Adrenal gland (tissue), 12 donors: ENCODE data around the gene PRPF4. TPM values are rescaled to one million over a fixed set of nuclear protein-coding genes. Genes with fewer than 3 reads are reported as not detected.

Source experiments
- DNase-seq, 7 donors: peaks; one replicate each; pipeline ENCODE4 v3.0.0-alpha.2; 2019 to 2020
- H3K27ac ChIP-seq, 5 donors: fragments of 200-600 bp; sonication (generic) in 4 of 5; 1 replicate in 3 of 5; 2 replicates in 2 of 5; pipeline versions ENCODE4 v1.5.1 to v1.8.0; 2016 to 2020; ENCODE audit warnings: mild to moderate bottlenecking in 1 of 5
- H3K27me3 ChIP-seq: fragments of 200-600 bp; 2 replicates; pipeline ENCODE4 v1.8.0; 2021
- H3K36me3 ChIP-seq, 2 donors: fragments of 200-600 bp; replicated peaks in 1 of 2; 1 replicate in 1 of 2; 2 replicates in 1 of 2; pipeline versions ENCODE4 v1.5.1 to v1.8.0; 2018 to 2022
- H3K4me1 ChIP-seq, 2 donors: fragments of 200-600 bp; replicated peaks in 1 of 2; 1 replicate in 1 of 2; 2 replicates in 1 of 2; pipeline versions ENCODE4 v1.5.1 to v1.8.0; 2018 to 2021
- H3K4me3 ChIP-seq, 4 donors: fragments of 200-600 bp; sonication (generic) in 3 of 4; one replicate each; pipeline ENCODE4 v1.5.1; 2016 to 2018
- H3K9me3 ChIP-seq, 3 donors: fragments of 200-600 bp; sonication (generic) in 1 of 3; replicated peaks in 1 of 3; 1 replicate in 2 of 3; 2 replicates in 1 of 3; pipeline versions ENCODE4 v1.5.1 to v1.8.0; 2016 to 2021
- CTCF ChIP-seq, 6 experiments: fragments of 450-650 bp in 4 of 6; fragments of 200-600 bp in 2 of 6; sonication (generic) in 1 of 6; IDR thresholded peaks; 1 replicate in 5 of 6; 2 replicates in 1 of 6; pipeline versions ENCODE4 v1.5.1 to v1.8.0; 2016 to 2021; ENCODE audit warnings: antibody characterized with exemption in 6 of 6, mild to moderate bottlenecking in 2 of 6, moderate library complexity in 1 of 6
- POLR2A ChIP-seq, 2 donors: fragments of 450-650 bp; IDR thresholded peaks; one replicate each; pipeline ENCODE4 v1.6.1; 2017; ENCODE audit warnings: antibody characterized with exemption in 2 of 2, mild to moderate bottlenecking in 2 of 2, moderate library complexity in 1 of 2
- WGBS, 4 donors: extraction: QIAGEN DNeasy Blood & Tissue Kit in 2 of 4; methylation state at CpG; one replicate each; pipeline versions ENCODE4 v1.1.5 to v1.1.7; 2013 to 2017; 5-methylcytosine and 5-hydroxymethylcytosine counted together
- intact Hi-C, 2 donors: fragments of 100-400 bp; cut with DNase I; formaldehyde crosslinking; loops; one replicate each; pipeline versions ENCODE4 v1.14.1 to v1.15.0; 2022 to 2023
- polyA plus RNA-seq, 3 donors: library from polyadenylated mRNA; stranded (reverse); fragments of 200-250 nt in 2 of 3; fragments of 350-450 nt in 1 of 3; fragmentation: Illumina TruSeq in 1 of 3; extraction: RNeasy Lipid Tissue Mini Kit (QIAGEN cat#74804) in 1 of 3; gene quantifications; one replicate each; pipeline ENCODE4 v1.2.3, GENCODE V29; 2013 to 2014
- total RNA-seq, 9 donors: library from RNA; depleted of rRNA in 4 of 9; stranded (reverse); fragments of >200 nt in 4 of 9; fragments of 120-200 nt in 1 of 9; fragmentation: NEBNext Ultra II Directional in 1 of 9; extraction: Animal tissue kit (Norgen Biotek cat#: 25700) in 1 of 9; gene quantifications; one replicate each; pipeline versions ENCODE4 v1.1.0 to v1.2.4, GENCODE V29; 2013 to 2023
- donor health status: healthy with polysubstance abuse.
- donor health status: Bipolar disorder and iron deficiency.
- donor health status: DM: yes; HTN: yes; CAD: no.
- donor health status: DM: no; HTN: no; CAD: no.
- donor health status: DM: no; HTN: no; CAD: no.
- donor health status: DM: yes; HTN: yes; CAD: no.

The PRPF4 gene
- total and polyA plus RNA-seq, 12 donors: 9.6 to 46.3 (median 22.7) TPM

DNA sequence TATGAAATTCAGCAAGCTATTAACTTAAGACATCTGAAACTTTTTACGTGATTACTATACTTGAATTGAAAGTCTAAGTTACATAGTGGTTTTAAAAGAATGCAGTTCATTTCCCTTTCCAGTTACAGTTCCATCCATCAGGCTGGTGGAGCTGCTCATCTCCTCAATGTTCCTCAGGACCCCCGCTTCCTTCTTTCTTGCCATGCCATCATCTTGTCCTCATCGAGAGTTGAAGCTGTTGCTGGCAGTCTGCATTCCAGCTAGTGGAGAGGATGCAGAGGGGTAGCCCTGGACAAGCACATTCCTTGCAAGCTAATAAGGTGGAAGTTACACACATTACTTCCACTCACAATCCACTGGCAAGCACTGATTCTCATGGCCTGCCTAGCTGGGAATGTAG is 36.5 kb downstream of the PRPF4 start:
- intact Hi-C loops: loop anchor here in 1 of 2 donors (5.0 kb wide), 1 partner anchor 95 kb away; no protein-coding TSS in a partner anchor
- peaks cover 0 to 9% of the 10 kb centered on the region in 2 donors for H3K4me1 ChIP-seq
- no peak overlapping the region for H3K4me3 ChIP-seq
- H3K27me3 ChIP-seq: no peaks in the 10 kb centered on the region
- no peaks in the 10 kb centered on the region for H3K9me3 ChIP-seq
- no peak overlapping the region for H3K27ac ChIP-seq
- no peak for DNase-seq
- peaks cover 0 to 5% of the 10 kb centered on the region in 2 donors for H3K36me3 ChIP-seq
- TF ChIP-seq CTCF (IDR thresholded peaks at IDR 0.05) (no peak), POLR2A (IDR thresholded peaks at IDR 0.05) (no peak)
- WGBS, 4 donors: 91 to 100% (median 92%) methylated on average over 3 of the region's 3 CpGs

GRCh38 chr9:113313261-113313660 is 37.8 kb downstream of the PRPF4 start:
- Histone ChIP-seq H3K9me3 (no peaks in the 10 kb centered on the region), H3K4me3 (no peak overlapping the region), H3K27me3 (no peaks in the 10 kb centered on the region), H3K36me3 (peaks cover 0 to 11% of the 10 kb centered on the region in 2 donors), H3K27ac (no peak overlapping the region), H3K4me1 (peaks cover 0 to 9% of the 10 kb centered on the region in 2 donors)
- intact Hi-C loops: loop anchor here in 1 of 2 donors (5.0 kb wide), 1 partner anchor 94 kb away; no protein-coding TSS in a partner anchor
- 81 to 87% (median 83%) methylated on average over 5 of the region's 5 CpGs for WGBS, 4 donors
- no peak for DNase-seq
- TF ChIP-seq POLR2A (IDR thresholded peaks at IDR 0.05) (no peak), CTCF (IDR thresholded peaks at IDR 0.05) (no peak)

GRCh38 chr9:113315231-113315630 is 39.8 kb downstream of the PRPF4 start:
- Histone ChIP-seq H3K27me3 (no peaks in the 10 kb centered on the region), H3K4me3 (no peak overlapping the region), H3K9me3 (no peaks in the 10 kb centered on the region), H3K36me3 (peaks cover 0 to 15% of the 10 kb centered on the region in 2 donors), H3K27ac (no peak overlapping the region), H3K4me1 (peaks cover 0 to 6% of the 10 kb centered on the region in 2 donors)
- intact Hi-C loops: no loop called here
- DNase-seq: no peak
- TF ChIP-seq POLR2A (IDR thresholded peaks at IDR 0.05) (no peak), CTCF (IDR thresholded peaks at IDR 0.05) (no peak)

DNA sequence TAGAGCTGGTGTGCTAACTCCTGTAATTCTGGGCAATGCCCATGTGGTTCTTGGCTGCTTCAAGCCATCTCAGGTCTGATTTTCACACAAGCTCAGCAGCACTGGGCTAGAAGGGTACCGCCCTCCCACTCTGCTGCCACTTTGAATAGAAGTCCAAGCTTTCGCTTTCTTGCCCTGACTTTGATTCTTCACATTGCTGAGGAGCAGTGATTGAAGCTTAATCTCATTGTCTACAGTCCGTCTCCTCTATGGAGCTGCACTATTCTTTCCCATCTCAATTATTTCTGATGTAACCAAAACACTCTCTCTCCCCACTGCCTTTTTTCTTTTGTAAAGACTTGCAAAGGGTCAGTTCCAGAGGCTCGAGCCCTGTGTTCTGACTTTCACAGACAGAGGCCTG is 40.6 kb downstream of the PRPF4 start:
- Histone ChIP-seq H3K27me3 (no peaks in the 10 kb centered on the region), H3K27ac (no peak overlapping the region), H3K9me3 (no peaks in the 10 kb centered on the region), H3K4me3 (no peak overlapping the region), H3K4me1 (no peaks in the 10 kb centered on the region), H3K36me3 (peaks cover 0 to 17% of the 10 kb centered on the region in 2 donors)
- 92 to 100% (median 95%) methylated on average over 4 of the region's 4 CpGs for WGBS, 4 donors
- TF ChIP-seq CTCF (IDR thresholded peaks at IDR 0.05) (no peak), POLR2A (IDR thresholded peaks at IDR 0.05) (no peak)
- intact Hi-C loops: no loop called here
- DNase-seq: no peak
